ENCODE results near the gene CEP97.

DNA sequence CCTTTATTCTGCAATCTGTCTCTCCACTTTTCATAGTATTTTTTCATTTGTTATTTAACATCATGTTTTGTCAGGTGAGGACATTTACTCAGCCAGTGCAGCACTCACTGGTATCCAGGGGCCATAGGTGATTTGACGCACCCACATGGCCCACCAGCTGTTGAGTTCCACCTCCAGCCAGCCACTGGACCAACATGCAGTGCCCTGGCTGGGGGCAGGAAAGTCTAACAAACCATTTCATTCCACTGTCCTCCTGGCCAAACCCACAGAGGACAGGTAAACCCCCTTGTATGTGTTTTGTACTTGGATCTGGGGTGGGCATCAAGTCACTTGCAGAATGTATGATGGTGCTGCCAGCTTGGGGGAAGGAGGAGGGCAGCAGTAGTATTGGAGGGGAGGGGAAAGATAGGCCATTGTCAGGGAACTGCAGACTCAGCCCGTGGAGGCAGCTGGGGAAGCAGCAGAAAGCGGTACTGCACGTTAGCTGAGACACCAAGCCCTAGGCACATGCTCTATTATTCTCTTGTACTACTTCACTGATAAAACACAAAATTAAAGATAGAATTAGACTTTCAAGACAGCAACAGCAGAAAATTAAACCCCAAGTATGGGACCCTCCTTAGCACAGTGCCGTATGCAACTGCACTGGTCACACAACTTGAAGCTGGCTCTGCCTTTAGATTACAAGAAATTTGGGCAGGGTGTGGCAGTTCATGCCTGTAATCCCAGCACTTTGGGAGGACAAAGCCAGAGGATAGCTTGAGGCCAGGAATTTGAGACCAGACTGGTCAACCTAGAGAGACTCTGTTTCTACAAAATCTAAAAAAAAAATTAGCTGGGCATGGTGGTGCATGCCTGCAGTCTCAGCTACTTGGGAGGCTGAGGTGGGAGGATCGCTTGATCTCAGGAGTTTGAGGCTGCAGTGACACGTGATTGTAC is 22.4 kb upstream of the CEP97 start:
- TF ChIP-seq POLR2A (IDR thresholded peaks at IDR 0.05): no peak
- no peak for TF ChIP-seq EP300 (IDR thresholded peaks at IDR 0.05; ENCODE audit: low read depth)
- TF ChIP-seq, protein P1, sequence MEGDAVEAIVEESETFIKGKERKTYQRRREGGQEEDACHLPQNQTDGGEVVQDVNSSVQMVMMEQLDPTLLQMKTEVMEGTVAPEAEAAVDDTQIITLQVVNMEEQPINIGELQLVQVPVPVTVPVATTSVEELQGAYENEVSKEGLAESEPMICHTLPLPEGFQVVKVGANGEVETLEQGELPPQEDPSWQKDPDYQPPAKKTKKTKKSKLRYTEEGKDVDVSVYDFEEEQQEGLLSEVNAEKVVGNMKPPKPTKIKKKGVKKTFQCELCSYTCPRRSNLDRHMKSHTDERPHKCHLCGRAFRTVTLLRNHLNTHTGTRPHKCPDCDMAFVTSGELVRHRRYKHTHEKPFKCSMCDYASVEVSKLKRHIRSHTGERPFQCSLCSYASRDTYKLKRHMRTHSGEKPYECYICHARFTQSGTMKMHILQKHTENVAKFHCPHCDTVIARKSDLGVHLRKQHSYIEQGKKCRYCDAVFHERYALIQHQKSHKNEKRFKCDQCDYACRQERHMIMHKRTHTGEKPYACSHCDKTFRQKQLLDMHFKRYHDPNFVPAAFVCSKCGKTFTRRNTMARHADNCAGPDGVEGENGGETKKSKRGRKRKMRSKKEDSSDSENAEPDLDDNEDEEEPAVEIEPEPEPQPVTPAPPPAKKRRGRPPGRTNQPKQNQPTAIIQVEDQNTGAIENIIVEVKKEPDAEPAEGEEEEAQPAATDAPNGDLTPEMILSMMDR (IDR thresholded peaks at IDR 0.05): no peak
- TF ChIP-seq POLR2AphosphoS5 (IDR thresholded peaks at IDR 0.05): no peak
